ENCODE results near the gene PDZD7.

The PDZD7 gene

DNA sequence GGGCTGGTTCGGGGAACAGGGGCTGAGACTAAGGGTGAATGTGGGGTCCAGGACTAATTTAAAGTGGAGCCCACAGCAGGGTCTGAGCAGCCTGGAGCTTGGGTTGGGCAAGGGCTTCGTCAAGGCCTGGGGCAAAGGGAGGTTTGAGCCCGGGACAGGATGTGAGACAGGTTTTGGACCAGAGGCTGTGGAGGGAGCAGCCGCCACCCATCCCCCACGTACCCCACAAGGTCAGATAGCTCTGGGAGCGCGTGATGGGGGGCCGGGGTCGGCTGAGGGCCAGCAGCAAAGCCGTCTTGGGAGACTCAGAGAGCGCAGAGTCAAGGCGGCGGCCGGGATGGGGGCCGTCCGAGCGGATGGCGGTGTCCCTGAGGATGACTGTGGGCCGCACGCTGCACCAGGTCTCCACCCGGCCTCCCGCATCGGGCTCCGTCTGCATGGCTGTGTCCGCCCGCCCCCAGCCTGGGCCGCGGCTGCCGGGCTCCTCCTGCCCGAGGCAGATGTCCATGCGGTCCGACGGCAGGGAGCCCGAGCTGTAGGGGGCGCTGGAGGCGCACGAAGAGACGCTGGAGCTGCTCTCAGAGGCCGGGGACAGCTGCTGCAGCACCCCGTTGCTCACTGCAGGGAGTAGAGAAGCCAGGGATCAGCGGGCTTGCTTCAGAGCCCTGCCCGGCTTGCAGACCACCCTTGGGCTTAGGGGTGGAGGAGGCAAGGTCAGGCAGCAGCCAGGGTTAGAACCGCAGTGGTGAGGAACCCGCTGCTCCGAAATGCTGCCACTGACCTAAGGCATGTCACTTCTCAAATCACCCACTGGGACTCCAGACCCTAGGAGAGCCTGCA lies 12.1 kb downstream of the PDZD7 start:
- peak; percentile 95 for DNase-seq (ENCODE audit: low spot score)

DNA sequence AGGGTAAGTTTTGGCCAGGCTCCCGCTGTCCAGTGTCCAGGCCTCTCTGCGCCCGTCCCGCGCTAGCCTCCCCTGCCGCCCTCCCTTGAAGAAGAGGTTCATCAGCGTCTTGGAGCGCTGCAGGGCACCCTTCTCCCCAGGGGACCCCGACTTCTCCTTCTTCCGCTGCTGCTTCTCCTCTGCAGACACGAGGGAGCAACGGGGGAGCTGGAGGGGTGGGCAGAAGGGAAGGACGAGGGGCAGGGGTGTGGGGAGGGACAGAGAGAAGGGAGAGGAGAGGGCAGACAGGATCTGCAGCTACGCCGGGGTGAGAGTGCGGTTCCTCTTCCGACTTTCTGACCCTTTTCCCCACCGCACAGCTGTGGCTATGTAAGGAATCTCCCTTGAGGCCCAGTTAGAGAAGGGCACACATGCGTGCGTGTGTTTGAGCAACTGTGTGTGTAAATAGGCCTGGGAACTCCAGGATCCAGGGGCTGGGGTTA lies 12.8 kb downstream of the PDZD7 start:
- no peak for DNase-seq (ENCODE audit: low spot score)

DNA sequence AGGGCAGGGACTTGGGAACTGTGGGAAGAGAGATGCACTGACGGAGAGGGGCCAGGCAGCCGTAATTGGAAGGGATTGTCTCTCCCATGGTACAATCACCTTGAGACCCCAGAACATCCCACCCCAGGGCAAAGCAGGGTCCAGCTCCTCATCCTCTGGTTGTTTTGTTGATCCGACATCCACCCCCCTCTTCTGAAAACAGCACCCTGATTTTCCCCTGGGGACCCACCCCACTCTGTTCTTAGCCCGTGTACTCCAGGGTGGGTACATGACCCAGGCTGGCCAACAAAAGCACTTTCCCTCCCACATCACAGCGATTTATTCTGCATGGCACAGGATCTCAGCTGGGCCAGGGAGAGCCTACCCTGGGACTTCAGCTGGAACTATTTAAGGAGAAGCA lies 14.1 kb downstream of the PDZD7 start:
- no peak for DNase-seq (ENCODE audit: low spot score)

GRCh38 chr10:101015582-101015973 lies 15.4 kb downstream of the PDZD7 start:
- DNase-seq (ENCODE audit: low spot score), result no peak

DNA sequence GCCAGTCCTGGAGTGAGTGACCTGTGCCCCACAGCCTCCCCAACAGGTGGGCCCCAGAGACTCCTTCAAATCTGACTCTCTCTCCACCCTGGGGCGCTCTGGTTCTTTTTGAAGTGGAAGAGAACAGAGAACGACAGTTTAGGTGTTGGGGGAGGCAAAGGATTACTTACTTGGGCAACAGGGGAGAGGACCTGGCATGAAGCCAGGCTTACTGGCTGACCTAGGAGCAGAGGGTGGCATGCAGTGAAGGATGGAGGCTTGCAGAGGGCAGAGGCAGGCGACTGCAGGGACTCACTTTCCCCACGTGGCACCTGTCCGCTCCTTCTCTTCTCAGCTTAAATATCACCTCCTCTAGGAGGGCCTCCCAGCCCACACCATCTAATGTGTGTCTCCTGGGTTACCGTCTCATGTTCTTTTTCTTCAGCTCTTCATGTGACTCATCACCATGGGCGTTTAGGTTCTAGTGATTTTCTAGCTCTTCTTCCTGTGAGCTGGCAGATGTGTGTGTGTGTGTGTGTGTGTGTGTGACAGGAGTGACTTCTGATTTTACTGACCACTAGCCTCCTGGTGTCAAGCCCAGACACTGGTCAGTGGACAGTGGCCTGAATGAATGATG lies 15.9 kb downstream of the PDZD7 start:
- peak; percentile 67 for DNase-seq (ENCODE audit: low spot score)

DNA sequence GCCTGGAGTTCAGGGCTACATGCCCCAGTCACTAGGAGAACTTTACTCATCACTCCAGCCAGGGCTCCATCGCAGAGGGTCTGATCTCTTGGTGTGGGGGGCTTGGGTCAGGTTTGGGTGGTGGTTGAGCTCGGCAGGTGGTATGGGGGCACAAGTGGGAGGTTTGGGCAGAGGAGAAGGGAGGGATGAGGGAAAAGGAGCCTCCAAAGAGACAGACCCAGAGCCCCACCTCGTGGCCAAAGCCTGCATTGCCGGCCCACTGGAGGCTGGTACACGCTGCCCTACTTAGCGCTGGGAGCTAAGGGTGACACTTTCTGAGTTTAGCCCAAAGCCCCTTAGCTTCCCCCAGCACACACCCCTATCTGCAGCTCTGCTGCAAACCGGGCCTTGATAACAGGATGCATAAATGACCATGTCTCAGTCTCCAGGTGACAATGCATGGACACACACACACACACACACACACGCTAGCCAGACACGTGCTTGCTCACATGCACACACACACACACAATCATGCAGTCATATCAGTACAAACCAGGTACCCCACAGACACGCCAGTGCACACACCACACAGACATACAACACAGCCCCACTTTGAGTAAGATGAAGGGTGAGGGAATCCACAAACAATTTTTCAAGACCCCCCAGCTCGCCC lies 16.6 kb downstream of the PDZD7 start:
- peak; percentile 83 for DNase-seq (ENCODE audit: low spot score)

DNA sequence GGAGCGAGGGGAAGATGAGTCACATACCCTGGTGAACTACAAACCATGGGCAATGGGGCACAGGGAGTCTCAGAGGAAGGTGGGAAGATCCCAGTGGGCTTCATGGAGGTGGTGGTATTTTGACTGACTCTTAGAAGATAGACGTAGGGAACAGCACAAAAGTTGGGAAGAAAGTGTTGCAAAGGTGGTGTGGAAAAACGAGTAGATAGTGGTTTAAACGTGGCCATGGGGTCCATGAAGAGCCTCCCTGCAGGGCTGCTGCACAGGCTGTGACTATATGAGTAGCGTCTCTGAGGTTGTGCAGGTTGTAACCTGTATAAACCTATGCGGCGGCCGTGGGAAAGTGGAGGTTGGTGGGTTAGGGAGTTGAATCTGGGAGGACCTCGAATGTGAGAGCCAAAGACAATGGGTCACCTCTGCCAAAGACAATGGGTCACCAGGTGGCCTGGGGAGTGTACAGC lies 17.5 kb downstream of the PDZD7 start:
- no peak for DNase-seq (ENCODE audit: low spot score)

DNA sequence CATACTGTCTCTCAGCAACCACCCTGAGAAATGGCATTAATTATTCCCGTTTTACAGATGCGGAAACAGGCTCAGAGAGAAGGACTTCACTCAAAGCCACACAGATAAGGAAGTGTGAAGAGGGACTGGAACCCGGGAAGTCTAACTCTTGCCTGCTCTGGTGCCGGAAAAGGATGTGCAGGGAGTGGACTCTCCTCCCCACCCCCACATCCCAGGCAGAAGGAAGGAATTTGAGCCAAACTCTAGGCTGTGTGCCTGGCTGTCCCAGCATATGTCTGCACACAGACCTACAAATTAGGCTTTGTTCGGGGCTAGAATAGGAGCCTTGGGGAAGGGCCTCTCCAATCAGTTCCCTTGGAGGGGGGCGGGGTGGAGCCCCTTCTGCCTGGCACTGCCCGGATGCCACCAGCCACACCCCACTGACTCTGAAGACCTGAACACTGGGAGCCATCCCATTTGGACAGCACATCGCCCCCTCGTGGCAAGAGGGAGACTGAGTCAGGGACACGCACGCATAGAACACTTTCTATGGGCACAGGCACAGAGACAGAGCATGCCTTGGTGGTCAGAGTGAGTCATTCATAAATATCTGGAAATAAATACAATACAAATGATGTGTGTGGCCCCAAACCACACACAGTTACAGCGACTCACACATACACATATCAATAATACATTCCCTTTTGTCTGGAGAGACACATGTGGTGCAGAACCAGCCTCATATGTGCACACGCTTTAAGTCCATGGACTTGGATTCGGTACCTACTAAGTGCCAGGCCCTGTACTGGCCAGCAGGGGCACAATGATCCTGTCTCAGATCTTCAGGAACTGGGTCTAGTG lies 18.2 kb downstream of the PDZD7 start:
- peak; percentile 91 for DNase-seq (ENCODE audit: low spot score)

GRCh38 chr10:101011517-101012423 lies 19.2 kb downstream of the PDZD7 start:
- DNase-seq (ENCODE audit: low spot score), result no peak

DNA sequence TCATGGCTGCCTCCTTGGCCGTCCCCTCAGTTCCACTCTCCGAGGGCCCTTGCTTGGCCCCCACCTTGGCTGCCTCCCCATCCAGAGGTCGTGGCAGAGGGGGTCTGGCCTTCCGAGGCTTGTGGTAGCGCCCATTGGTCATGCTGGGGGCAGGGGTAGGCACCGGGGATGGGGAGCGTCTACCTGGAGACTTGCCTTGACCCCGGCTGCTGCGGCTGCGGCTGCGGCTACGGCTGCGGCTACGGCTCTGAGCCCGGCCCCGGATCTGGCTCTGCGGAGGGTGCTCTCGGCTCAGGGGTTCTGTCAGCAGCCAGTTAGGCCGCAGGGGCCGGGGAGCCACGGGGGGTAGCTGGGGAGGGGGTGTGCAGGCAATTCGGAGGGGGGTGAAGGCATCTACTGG lies 20.6 kb downstream of the PDZD7 start:
- DNase-seq (ENCODE audit: low spot score), result no peak

- no peak for DNase-seq (ENCODE audit: low spot score)
These were observed 22.0 kb downstream of the PDZD7 start for GRCh38 chr10:101008823-101009423.

- no peak for DNase-seq (ENCODE audit: low spot score)
These were observed 22.8 kb downstream of the PDZD7 start for GRCh38 chr10:101007915-101008822.

DNA sequence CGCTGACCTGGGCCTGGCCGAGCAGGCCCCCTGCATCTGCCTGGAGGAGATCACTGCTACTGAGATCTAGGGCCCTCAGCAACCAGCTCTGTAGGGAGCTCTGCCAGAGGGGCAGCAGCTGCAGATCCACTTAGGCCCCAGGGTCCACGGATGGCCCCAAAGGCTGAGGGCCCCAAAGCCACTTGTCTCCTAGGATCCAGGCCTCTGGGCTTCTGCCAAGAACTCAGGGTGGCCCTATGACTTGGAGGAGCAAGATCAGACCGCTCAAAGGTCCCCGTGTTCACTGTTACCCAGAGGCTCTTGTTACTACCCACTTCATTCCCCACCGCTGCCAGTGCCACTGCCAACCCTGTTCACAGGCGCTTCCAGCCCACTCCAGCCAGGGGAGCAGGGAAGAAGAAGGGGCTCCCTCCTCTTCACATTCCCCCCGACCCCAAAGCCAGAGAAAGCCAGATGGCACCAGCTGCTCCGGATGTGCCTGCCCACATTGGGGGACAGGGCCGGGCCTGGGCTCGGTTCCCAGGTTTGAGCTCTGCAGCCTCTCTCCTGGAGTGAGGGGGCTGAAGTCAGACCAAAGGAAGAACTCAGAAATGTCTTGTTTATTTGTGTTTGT lies 23.7 kb downstream of the PDZD7 start:
- DNase-seq (ENCODE audit: low spot score), result no peak

- no peak for DNase-seq (ENCODE audit: low spot score)
These were observed 24.3 kb downstream of the PDZD7 start for GRCh38 chr10:101006593-101007098.

- no peak for DNase-seq (ENCODE audit: low spot score)
These were observed 24.9 kb downstream of the PDZD7 start for GRCh38 chr10:101005869-101006567.

DNA sequence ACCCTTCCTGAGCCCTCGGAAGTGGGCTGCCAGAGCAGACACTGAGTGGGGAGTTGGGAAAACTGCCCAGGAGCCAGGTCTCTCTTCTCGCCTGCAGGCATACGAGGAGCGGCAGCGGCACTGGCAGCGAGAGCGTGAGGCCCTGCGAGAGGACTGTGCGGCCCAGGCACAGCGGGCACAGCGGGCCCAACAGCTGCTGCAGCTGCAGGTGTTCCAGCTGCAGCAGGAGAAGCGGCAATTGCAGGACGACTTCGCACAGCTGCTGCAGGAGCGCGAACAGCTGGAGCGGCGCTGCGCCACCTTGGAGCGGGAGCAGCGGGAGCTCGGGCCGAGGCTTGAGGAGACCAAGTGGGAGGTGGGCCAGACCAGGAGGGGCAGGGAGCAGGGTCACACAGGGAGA lies 25.6 kb downstream of the PDZD7 start:
- DNase-seq (ENCODE audit: low spot score), result no peak

DNA sequence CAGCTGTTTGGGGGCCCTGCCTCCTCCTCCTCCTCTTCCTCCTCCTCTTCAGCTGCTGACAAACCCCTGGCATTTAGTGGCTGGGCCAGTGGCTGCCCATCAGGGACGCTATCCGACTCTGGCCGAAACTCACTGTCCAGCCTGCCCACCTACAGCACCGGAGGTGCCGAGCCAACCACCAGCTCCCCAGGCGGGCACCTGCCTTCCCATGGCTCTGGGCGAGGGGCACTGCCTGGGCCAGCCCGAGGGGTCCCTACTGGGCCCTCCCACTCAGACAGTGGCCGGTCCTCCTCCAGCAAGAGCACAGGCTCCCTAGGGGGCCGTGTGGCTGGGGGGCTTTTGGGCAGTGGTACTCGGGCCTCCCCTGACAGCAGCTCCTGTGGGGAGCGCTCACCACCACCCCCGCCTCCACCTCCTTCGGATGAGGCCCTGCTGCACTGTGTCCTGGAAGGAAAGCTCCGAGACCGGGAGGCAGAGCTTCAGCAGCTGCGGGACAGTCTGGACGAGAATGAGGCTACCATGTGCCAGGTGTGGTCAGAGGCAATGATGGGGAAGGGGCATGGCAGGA lies 27.2 kb downstream of the PDZD7 start:
- DNase-seq (ENCODE audit: low spot score), result no peak

DNA sequence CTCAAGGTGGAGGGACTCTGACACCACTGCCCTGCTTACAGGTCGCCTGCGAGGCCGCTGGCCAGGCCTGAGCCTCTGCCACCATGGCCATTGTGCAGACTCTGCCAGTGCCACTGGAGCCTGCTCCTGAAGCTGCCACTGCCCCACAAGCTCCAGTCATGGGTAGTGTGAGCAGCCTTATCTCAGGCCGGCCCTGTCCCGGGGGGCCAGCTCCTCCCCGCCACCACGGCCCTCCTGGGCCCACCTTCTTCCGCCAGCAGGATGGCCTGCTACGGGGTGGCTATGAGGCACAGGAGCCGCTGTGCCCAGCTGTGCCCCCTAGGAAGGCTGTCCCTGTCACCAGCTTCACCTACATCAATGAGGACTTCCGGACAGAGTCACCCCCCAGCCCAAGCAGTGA lies 28.5 kb downstream of the PDZD7 start:
- no peak for DNase-seq (ENCODE audit: low spot score)
